Neural cell (in vitro differentiated cells): ENCODE results near the gene PGBD5. TPM values are rescaled to one million over a fixed set of nuclear protein-coding genes. Genes with fewer than 3 reads are reported as not detected.

Source experiments
- H2AFZ ChIP-seq: fragments of 200-600, 300-800 bp; sonication (generic), shearing (Covaris generic); 2 replicates; pipeline ENCODE4 v1.6.0; 2014; ENCODE audit warnings: low read depth, mild to moderate bottlenecking, antibody characterized with exemption, low read length, moderate library complexity
- H3F3A ChIP-seq: fragments of 200-600 bp; shearing (Covaris generic); 2 replicates; pipeline ENCODE4 v1.6.1; 2016; ENCODE audit warnings: mild to moderate bottlenecking, moderate library complexity, mixed read lengths, antibody characterized with exemption, low read length; ENCODE audit not compliant: insufficient read depth, poor library complexity, severe bottlenecking
- H3K27ac ChIP-seq: fragments of 200-600, 300-800 bp; sonication (generic), shearing (Covaris generic); 2 replicates; pipeline ENCODE4 v1.5.1; 2014; ENCODE audit warnings: mild to moderate bottlenecking, low read length, moderate library complexity
- H3K27me3 ChIP-seq: fragments of 300-800, 200-600 bp; sonication (generic), shearing (Covaris generic); 2 replicates; pipeline ENCODE4 v1.6.0; 2014; ENCODE audit warnings: mild to moderate bottlenecking, low read depth, low read length, moderate library complexity; ENCODE audit not compliant: insufficient read depth
- H3K36me3 ChIP-seq: fragments of 300-800, 200-600 bp; sonication (generic), shearing (Covaris generic); 2 replicates; pipeline ENCODE4 v1.5.1; 2014; ENCODE audit warnings: mild to moderate bottlenecking, antibody characterized with exemption, low read length, moderate library complexity; ENCODE audit not compliant: insufficient read depth
- H3K4me2 ChIP-seq: fragments of 300-800, 200-600 bp; sonication (generic), shearing (Covaris generic); 2 replicates; pipeline ENCODE4 v1.6.0; 2014; ENCODE audit warnings: mild to moderate bottlenecking, low read length
- H3K4me3 ChIP-seq: fragments of 300-800, 200-600 bp; sonication (generic), shearing (Covaris generic); 2 replicates; pipeline ENCODE4 v1.5.1; 2014; ENCODE audit warnings: mild to moderate bottlenecking, low read length, moderate library complexity
- H3K79me2 ChIP-seq: fragments of 200-600 bp; shearing (Covaris generic); replicated peaks from 2 replicates; pipeline ENCODE4 v1.6.0; 2014; ENCODE audit warnings: mild to moderate bottlenecking, low read length, moderate library complexity; ENCODE audit not compliant: insufficient read depth
- H3K9ac ChIP-seq: fragments of 300-800, 200-600 bp; sonication (generic), shearing (Covaris generic); 2 replicates; pipeline ENCODE4 v1.6.1; 2016; ENCODE audit warnings: mild to moderate bottlenecking, low read length, mixed read lengths
- H3K9me2 ChIP-seq: fragments of 200-600 bp; shearing (Covaris generic); 2 replicates; pipeline ENCODE4 v1.6.1; 2016; ENCODE audit warnings: mild to moderate bottlenecking, low read length, mixed read lengths; ENCODE audit not compliant: insufficient read depth
- H3K9me3 ChIP-seq: fragments of 200-600, 300-800 bp; sonication (generic), shearing (Covaris generic); 2 replicates; pipeline ENCODE4 v1.6.1; 2016; ENCODE audit warnings: mild to moderate bottlenecking, mixed run types, low read length, moderate library complexity, mixed read lengths
- H4K20me1 ChIP-seq: fragments of 200-600 bp; shearing (Covaris generic); 2 replicates; pipeline ENCODE4 v1.6.1; 2016; ENCODE audit warnings: mild to moderate bottlenecking, mixed run types; ENCODE audit not compliant: insufficient read depth
- EP300 ChIP-seq: fragments of 450-650 bp; conservative IDR thresholded peaks from 2 replicates; pipeline ENCODE4 v1.6.1; 2014; ENCODE audit warnings: antibody characterized with exemption, mild to moderate bottlenecking, moderate library complexity; ENCODE audit not compliant: poor library complexity, severe bottlenecking
- EZH2 ChIP-seq: fragments of 200-600, 300-800 bp; shearing (Covaris generic), sonication (generic); IDR thresholded peaks from 2 replicates; pipeline ENCODE4 v1.6.1; 2014; ENCODE audit warnings: antibody characterized with exemption, low read length, borderline replicate concordance, mild to moderate bottlenecking; ENCODE audit not compliant: insufficient read depth, poor library complexity, severe bottlenecking
- MXI1 ChIP-seq: fragments of 450-650 bp; conservative IDR thresholded peaks from 2 replicates; pipeline ENCODE4 v1.6.1; 2014; ENCODE audit warnings: antibody characterized with exemption, mild to moderate bottlenecking; ENCODE audit not compliant: poor library complexity, severe bottlenecking
- POLR2AphosphoS5 ChIP-seq: IDR thresholded peaks from 2 replicates; pipeline ENCODE4 v1.6.1; 2012
- RAD21 ChIP-seq: fragments of 450-650 bp; conservative IDR thresholded peaks from 2 replicates; pipeline ENCODE4 v1.6.1; 2014; ENCODE audit warnings: antibody characterized with exemption, mild to moderate bottlenecking, moderate library complexity
- SMC3 ChIP-seq: fragments of 450-650 bp; conservative IDR thresholded peaks from 2 replicates; pipeline ENCODE4 v1.6.1; 2014; ENCODE audit warnings: antibody characterized with exemption, mild to moderate bottlenecking, moderate library complexity; ENCODE audit not compliant: poor library complexity
- TAF1 ChIP-seq: IDR thresholded peaks from 2 replicates; pipeline ENCODE4 v1.6.1; 2012; ENCODE audit warnings: low read depth
- polyA plus RNA-seq: library from polyadenylated mRNA; depleted of rRNA; stranded (reverse); fragments of >200 nt; gene quantifications from 2 replicates; pipeline ENCODE4 v1.2.3, GENCODE V29; 2014
- TF ChIP-seq, protein P1 (sequence below): fragments of 450-650 bp; IDR thresholded peaks from 2 replicates; pipeline ENCODE4 v1.5.1; 2014; ENCODE audit warnings: antibody characterized with exemption, mild to moderate bottlenecking, moderate library complexity; ENCODE audit not compliant: poor library complexity, severe bottlenecking
- TF ChIP-seq, protein P2 (sequence below): IDR thresholded peaks from 2 replicates; pipeline ENCODE4 v1.6.1; 2012; ENCODE audit warnings: borderline replicate concordance

PGBD5 gene
- polyA plus RNA-seq, 1 donor from 2014 or later: 16.3 TPM

DNA sequence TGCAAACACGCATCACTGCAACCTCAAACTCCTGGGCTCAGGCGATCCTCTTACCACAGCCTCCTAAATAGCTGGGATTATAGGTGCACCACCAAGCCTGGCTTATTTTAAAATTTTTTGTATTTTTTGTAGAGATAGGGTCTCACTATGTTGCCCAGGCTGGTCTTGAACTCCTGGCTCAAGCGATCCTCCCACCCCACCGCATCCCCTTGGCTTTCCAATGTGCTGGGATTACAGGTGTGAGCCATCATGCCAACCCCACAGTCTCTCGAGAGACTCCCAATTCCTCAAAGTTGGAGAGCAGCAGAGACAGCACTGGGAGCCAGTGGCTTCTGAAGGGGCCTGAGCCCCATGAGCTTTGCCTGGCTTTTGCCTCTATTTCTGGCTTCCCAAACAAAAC, 42.7 kb downstream of the PGBD5 start:
- TF ChIP-seq POLR2AphosphoS5 (no peak), SMC3 (no peak), EZH2 (no peak), TAF1 (no peak)
- TF ChIP-seq, protein P1, sequence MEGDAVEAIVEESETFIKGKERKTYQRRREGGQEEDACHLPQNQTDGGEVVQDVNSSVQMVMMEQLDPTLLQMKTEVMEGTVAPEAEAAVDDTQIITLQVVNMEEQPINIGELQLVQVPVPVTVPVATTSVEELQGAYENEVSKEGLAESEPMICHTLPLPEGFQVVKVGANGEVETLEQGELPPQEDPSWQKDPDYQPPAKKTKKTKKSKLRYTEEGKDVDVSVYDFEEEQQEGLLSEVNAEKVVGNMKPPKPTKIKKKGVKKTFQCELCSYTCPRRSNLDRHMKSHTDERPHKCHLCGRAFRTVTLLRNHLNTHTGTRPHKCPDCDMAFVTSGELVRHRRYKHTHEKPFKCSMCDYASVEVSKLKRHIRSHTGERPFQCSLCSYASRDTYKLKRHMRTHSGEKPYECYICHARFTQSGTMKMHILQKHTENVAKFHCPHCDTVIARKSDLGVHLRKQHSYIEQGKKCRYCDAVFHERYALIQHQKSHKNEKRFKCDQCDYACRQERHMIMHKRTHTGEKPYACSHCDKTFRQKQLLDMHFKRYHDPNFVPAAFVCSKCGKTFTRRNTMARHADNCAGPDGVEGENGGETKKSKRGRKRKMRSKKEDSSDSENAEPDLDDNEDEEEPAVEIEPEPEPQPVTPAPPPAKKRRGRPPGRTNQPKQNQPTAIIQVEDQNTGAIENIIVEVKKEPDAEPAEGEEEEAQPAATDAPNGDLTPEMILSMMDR: no peak
- H3K9me2 ChIP-seq: no peaks in the 10 kb centered on the region
- H3K9me3 ChIP-seq: no peaks in the 10 kb centered on the region
- peaks cover 6% of the 10 kb centered on the region for H3K36me3 ChIP-seq
- H2AFZ ChIP-seq: no peak overlapping the region
- no peaks in the 10 kb centered on the region for H3F3A ChIP-seq
- H4K20me1 ChIP-seq: no peaks in the 10 kb centered on the region
- no peaks in the 10 kb centered on the region for H3K27me3 ChIP-seq
- H3K4me3 ChIP-seq: no peak overlapping the region
- no peak overlapping the region for H3K27ac ChIP-seq
- H3K4me2 ChIP-seq: no peak overlapping the region
- no peak overlapping the region for H3K9ac ChIP-seq
- H3K79me2 ChIP-seq: no peaks in the 10 kb centered on the region

DNA sequence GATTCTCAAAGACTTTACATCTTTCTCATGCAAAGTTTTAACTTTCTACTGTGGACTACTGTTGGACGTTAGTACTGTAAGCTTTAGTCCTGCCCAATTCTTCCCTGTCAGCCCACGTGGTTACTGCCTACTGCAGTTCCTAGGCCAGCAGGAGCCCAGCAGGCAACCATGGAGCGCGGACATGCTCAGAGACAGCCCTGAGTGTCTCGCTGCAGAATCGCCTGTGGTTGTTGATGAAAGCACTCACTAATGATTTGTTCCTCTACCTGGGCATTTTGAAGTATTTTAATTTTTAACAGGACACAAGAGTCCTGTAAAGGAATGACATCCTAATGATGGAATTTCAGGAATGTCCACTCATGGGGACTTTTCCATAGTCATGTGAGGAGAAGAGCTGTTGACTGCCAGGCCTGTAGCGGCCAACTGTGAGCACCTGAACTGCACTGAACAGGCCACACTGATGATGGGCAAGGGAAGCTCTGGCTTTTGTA, 44.1 kb downstream of the PGBD5 start:
- Histone ChIP-seq H3K27me3 (no peaks in the 10 kb centered on the region), H3K4me3 (no peak overlapping the region), H4K20me1 (no peaks in the 10 kb centered on the region), H3F3A (no peaks in the 10 kb centered on the region), H3K9me3 (no peaks in the 10 kb centered on the region), H3K27ac (no peak overlapping the region), H3K4me2 (no peak overlapping the region), H3K79me2 (no peaks in the 10 kb centered on the region), H2AFZ (no peak overlapping the region), H3K36me3 (peaks cover 6% of the 10 kb centered on the region), H3K9ac (no peak overlapping the region), H3K9me2 (no peaks in the 10 kb centered on the region)
- TF ChIP-seq RAD21: no peak
- TF ChIP-seq EZH2: no peak
- no peak for TF ChIP-seq EP300
- no peak for TF ChIP-seq SMC3
- TF ChIP-seq TAF1: no peak

DNA sequence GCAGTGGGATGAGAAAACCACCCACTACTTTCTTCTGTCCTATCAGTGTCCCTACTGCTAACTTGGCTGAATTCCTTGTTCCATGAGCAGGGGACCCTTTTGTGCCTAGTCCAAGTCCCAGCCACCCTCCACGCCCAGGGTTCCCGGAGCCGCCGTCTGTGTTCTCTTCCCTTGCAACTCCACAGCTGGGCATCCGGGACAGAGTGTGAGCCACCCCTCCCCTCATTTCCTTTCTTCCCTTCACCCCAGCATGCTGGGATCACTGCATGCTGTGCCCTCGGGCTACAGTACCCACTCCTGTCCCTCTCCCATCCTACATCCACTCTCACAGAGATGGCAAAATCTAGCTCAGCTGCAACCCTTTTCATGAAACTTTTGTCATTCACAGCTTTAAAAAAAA, 44.5 kb downstream of the PGBD5 start:
- H3K27ac ChIP-seq: no peak overlapping the region
- no peaks in the 10 kb centered on the region for H3K9me2 ChIP-seq
- no peaks in the 10 kb centered on the region for H4K20me1 ChIP-seq
- no peak overlapping the region for H2AFZ ChIP-seq
- H3F3A ChIP-seq: no peaks in the 10 kb centered on the region
- H3K4me2 ChIP-seq: no peak overlapping the region
- no peaks in the 10 kb centered on the region for H3K27me3 ChIP-seq
- no peak overlapping the region for H3K9ac ChIP-seq
- TF ChIP-seq SMC3 (no peak), MXI1 (no peak), TAF1 (no peak), EP300 (no peak), RAD21 (no peak), POLR2AphosphoS5 (no peak), EZH2 (no peak)
- TF ChIP-seq, protein P1: no peak
- TF ChIP-seq, protein P2, sequence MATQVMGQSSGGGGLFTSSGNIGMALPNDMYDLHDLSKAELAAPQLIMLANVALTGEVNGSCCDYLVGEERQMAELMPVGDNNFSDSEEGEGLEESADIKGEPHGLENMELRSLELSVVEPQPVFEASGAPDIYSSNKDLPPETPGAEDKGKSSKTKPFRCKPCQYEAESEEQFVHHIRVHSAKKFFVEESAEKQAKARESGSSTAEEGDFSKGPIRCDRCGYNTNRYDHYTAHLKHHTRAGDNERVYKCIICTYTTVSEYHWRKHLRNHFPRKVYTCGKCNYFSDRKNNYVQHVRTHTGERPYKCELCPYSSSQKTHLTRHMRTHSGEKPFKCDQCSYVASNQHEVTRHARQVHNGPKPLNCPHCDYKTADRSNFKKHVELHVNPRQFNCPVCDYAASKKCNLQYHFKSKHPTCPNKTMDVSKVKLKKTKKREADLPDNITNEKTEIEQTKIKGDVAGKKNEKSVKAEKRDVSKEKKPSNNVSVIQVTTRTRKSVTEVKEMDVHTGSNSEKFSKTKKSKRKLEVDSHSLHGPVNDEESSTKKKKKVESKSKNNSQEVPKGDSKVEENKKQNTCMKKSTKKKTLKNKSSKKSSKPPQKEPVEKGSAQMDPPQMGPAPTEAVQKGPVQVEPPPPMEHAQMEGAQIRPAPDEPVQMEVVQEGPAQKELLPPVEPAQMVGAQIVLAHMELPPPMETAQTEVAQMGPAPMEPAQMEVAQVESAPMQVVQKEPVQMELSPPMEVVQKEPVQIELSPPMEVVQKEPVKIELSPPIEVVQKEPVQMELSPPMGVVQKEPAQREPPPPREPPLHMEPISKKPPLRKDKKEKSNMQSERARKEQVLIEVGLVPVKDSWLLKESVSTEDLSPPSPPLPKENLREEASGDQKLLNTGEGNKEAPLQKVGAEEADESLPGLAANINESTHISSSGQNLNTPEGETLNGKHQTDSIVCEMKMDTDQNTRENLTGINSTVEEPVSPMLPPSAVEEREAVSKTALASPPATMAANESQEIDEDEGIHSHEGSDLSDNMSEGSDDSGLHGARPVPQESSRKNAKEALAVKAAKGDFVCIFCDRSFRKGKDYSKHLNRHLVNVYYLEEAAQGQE: no peak
- H3K4me3 ChIP-seq: no peak overlapping the region
- peaks cover 6% of the 10 kb centered on the region for H3K36me3 ChIP-seq
- no peaks in the 10 kb centered on the region for H3K79me2 ChIP-seq
- H3K9me3 ChIP-seq: no peaks in the 10 kb centered on the region
